MM.1S (cell line): Measurements from ENCODE around the gene CTNNA2.

Source experiments
- DNase-seq: peaks from one replicate; pipeline ENCODE4 v3.0.0-alpha.2; 2015
- H2AFZ ChIP-seq: fragments of 300-600 bp; sonication (generic); 2 replicates; pipeline ENCODE4 v1.6.0; 2016; ENCODE audit warnings: antibody characterized with exemption, low read length
- H3F3A ChIP-seq: fragments of 300-600 bp; sonication (generic); 2 replicates; pipeline ENCODE4 v1.6.1; 2016; ENCODE audit warnings: mild to moderate bottlenecking, antibody characterized with exemption, low read length, moderate library complexity, mixed read lengths; ENCODE audit not compliant: insufficient read depth
- H3K27ac ChIP-seq: fragments of 300-600 bp; sonication (generic); 2 replicates; pipeline ENCODE4 v1.5.1; 2016; ENCODE audit warnings: mild to moderate bottlenecking, low read length
- H3K27me3 ChIP-seq: fragments of 300-600 bp; sonication (generic); replicated peaks from 2 replicates; pipeline ENCODE4 v1.6.0; 2016; ENCODE audit warnings: low read length; ENCODE audit not compliant: insufficient read depth
- H3K36me3 ChIP-seq: fragments of 300-600 bp; sonication (generic); replicated peaks from 2 replicates; pipeline ENCODE4 v1.6.1; 2016; ENCODE audit warnings: mild to moderate bottlenecking, low read length, mixed read lengths; ENCODE audit not compliant: insufficient read depth
- H3K4me1 ChIP-seq: fragments of 300-600 bp; sonication (generic); 2 replicates; pipeline ENCODE4 v1.6.1; 2016; ENCODE audit warnings: low read length, mixed read lengths
- H3K4me2 ChIP-seq: fragments of 300-600 bp; sonication (generic); 2 replicates; pipeline ENCODE4 v1.6.0; 2016; ENCODE audit warnings: low read depth, low read length
- H3K4me3 ChIP-seq: fragments of 300-600 bp; sonication (generic); 2 replicates; pipeline ENCODE4 v1.5.1; 2016; ENCODE audit warnings: low read length, mixed read lengths
- H3K79me2 ChIP-seq: fragments of 300-600 bp; sonication (generic); 2 replicates; pipeline ENCODE4 v1.6.1; 2016; ENCODE audit warnings: mixed run types, low read length, mixed read lengths
- H3K9ac ChIP-seq: fragments of 300-600 bp; sonication (generic); 2 replicates; pipeline ENCODE4 v1.6.1; 2016; ENCODE audit warnings: low read length, mixed read lengths
- H3K9me2 ChIP-seq: fragments of 300-600 bp; sonication (generic); replicated peaks from 2 replicates; pipeline ENCODE4 v1.6.1; 2016; ENCODE audit warnings: mild to moderate bottlenecking, low read length, mixed read lengths; ENCODE audit not compliant: insufficient read depth
- H3K9me3 ChIP-seq: fragments of 300-600 bp; sonication (generic); replicated peaks from 2 replicates; pipeline ENCODE4 v1.6.1; 2016; ENCODE audit warnings: mild to moderate bottlenecking, low read length, mixed read lengths; ENCODE audit not compliant: insufficient read depth
- H4K20me1 ChIP-seq: fragments of 300-600 bp; sonication (generic); 2 replicates; pipeline ENCODE4 v1.6.1; 2016; ENCODE audit warnings: mild to moderate bottlenecking, low read length, moderate library complexity, mixed read lengths; ENCODE audit not compliant: insufficient read depth
- CTCF ChIP-seq: fragments of 300-600 bp; sonication (generic); IDR thresholded peaks from 2 replicates; pipeline ENCODE4 v1.5.1; 2016; ENCODE audit warnings: antibody characterized with exemption, low read length, mixed read lengths
- EZH2 ChIP-seq: fragments of 300-600 bp; sonication (generic); optimal IDR thresholded peaks from 2 replicates; pipeline ENCODE3; 2017; ENCODE audit warnings: low read depth, mild to moderate bottlenecking, antibody characterized with exemption, low read length, mixed read lengths
- EZH2phosphoT487 ChIP-seq: fragments of 300-600 bp; sonication (generic); IDR thresholded peaks from 2 replicates; pipeline ENCODE4 v1.6.1; 2018; ENCODE audit warnings: antibody characterized with exemption, low read length

The CTNNA2 gene

DNA sequence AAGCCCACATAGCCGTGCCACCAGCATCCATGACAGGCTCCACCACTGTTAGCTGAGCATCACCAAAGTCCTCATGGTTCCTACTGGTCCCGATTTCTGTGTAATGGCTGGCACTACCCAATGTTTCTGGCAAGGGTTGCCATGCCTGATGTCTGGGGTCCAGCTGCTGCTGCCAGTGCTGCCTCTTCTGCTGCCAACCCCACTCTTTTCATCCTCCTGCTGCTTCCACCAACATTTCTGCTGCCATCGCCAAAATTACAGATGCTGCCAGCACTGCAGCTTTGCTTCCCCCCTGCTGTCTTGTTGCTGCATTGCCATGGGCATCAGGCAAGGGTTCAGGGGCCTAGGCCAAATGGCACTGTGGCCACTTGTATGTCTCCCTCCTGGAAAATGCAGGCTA lies 638.8 kb downstream of the CTNNA2 start:
- H4K20me1 ChIP-seq = no peaks in the 10 kb centered on the region
- no peak overlapping the region for H3K4me2 ChIP-seq
- H3K9ac ChIP-seq = no peak overlapping the region
- no peaks in the 10 kb centered on the region for H3K36me3 ChIP-seq
- no peaks in the 10 kb centered on the region for H3K27me3 ChIP-seq
- H2AFZ ChIP-seq = no peak overlapping the region
- H3K9me3 ChIP-seq = no peaks in the 10 kb centered on the region
- TF ChIP-seq EZH2phosphoT487 (no peak), EZH2 (no peak), CTCF (no peak)
- DNase-seq = no peak
- no peak overlapping the region for H3K4me3 ChIP-seq
- H3K79me2 ChIP-seq = no peaks in the 10 kb centered on the region
- no peaks in the 10 kb centered on the region for H3F3A ChIP-seq
- H3K9me2 ChIP-seq = no peaks in the 10 kb centered on the region
- H3K27ac ChIP-seq = no peak overlapping the region
- H3K4me1 ChIP-seq = no peaks in the 10 kb centered on the region

GRCh38 chr2:80153151-80153550 lies 640.3 kb downstream of the CTNNA2 start:
- Histone ChIP-seq H3K4me3 (no peak overlapping the region), H3F3A (no peaks in the 10 kb centered on the region), H3K4me2 (no peak overlapping the region), H3K36me3 (no peaks in the 10 kb centered on the region), H3K79me2 (no peaks in the 10 kb centered on the region), H3K27me3 (no peaks in the 10 kb centered on the region), H2AFZ (no peak overlapping the region), H4K20me1 (no peaks in the 10 kb centered on the region), H3K4me1 (no peaks in the 10 kb centered on the region), H3K9me2 (no peaks in the 10 kb centered on the region), H3K9me3 (no peaks in the 10 kb centered on the region), H3K27ac (no peak overlapping the region), H3K9ac (no peak overlapping the region)
- no peak for DNase-seq
- TF ChIP-seq EZH2 (no peak), EZH2phosphoT487 (no peak), CTCF (no peak)

- no peaks in the 10 kb centered on the region for H3K27me3 ChIP-seq
- no peak overlapping the region for H3K27ac ChIP-seq
- no peaks in the 10 kb centered on the region for H3K79me2 ChIP-seq
- no peak overlapping the region for H3K4me3 ChIP-seq
- H2AFZ ChIP-seq = no peak overlapping the region
- TF ChIP-seq EZH2 = no peak
- TF ChIP-seq EZH2phosphoT487 = no peak
- TF ChIP-seq CTCF = no peak
- H3F3A ChIP-seq = no peaks in the 10 kb centered on the region
- no peaks in the 10 kb centered on the region for H4K20me1 ChIP-seq
- H3K36me3 ChIP-seq = no peaks in the 10 kb centered on the region
- no peaks in the 10 kb centered on the region for H3K9me3 ChIP-seq
- H3K4me1 ChIP-seq = no peaks in the 10 kb centered on the region
- no peak overlapping the region for H3K4me2 ChIP-seq
- H3K9me2 ChIP-seq = no peaks in the 10 kb centered on the region
- DNase-seq = no peak
- H3K9ac ChIP-seq = no peak overlapping the region
Observed at GRCh38 chr2:80153768-80154167, 640.9 kb downstream of the CTNNA2 start.
